Activated T-cell treated with anti-CD3 and anti-CD28 coated beads for 24 hours (primary cell): ENCODE results near the gene TAF5L.
A peak's percentile ranks its signal among the peaks of the same experiment; 100 is the strongest.
"Not testable (repeated sequence)": the region's sequence is repeated elsewhere in the genome, so short reads cannot be mapped to it uniquely, and the experiment has no call there.

ENCODE experiments used
- DNase-seq: peaks from one replicate; pipeline ENCODE4 v3.0.0-alpha.2; 2020; ENCODE audit warnings: low read depth

Gene TAF5L

DNA sequence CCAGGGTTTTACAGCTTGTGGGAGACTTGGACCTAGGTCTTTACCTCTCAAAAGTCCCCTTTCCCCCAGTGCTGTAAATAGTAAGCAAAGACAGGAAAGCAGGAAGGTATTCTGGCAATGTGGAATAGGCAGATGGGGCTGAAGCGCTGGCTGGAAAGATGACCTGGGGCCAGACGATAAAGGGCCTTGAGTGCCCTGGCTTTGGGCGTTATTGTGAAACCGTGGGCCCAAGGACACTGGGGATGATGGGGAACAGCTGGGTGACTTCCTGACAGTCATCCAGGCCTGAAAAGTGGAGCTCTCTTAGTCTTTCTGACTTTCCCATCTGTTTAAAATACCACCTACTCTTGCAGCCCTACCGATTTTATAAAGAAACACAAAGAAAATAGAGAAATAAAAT is 16.5 kb upstream of the TAF5L start:
- no peak for DNase-seq

DNA sequence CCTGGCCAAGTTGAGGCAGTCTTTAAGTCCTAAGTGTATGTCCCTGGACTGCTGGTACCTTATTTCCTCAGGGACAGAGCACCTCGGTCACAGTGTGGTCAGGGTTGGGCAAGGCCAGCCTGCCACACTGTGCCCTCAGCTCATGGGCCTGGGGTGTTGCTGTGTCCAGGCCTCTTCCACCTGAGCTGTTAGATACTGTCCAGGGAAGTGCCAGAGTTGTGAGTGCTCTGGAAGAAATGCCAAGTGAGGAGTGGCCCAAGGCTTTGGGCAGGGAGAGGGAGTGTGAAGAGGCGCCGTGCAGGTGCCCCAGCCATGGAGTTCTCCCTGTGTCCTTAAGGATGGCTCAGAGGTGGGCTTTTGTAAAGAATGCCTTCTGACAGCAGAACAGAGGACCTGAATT is 15.4 kb upstream of the TAF5L start:
- no peak for DNase-seq

- no peak for DNase-seq
These were observed 14.5 kb upstream of the TAF5L start for GRCh38 chr1:229640455-229640854.

DNA sequence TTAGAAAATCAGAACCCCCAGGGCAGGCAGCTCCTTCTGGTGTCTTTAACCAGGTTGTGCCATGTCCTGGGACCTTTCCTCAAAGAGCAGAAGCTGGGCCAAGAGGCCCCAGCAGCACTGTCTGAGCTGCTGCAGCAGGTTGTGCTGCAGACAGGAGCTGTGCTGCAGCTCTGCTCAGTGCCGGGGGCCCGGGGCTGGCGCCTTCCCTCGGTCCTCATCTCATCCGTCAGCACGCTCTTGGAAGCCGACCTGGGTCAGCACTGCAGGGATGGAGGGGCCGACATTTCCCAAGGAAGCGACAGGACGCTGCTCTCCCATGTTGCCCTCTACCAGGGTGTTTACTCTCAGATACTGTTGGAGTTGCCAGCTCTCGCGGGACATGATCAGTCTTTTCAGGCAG is 11.8 kb upstream of the TAF5L start:
- no peak for DNase-seq

- no peak for DNase-seq
These were observed 10.1 kb upstream of the TAF5L start for GRCh38 chr1:229636042-229636441.

GRCh38 chr1:229631966-229632365 is 6.0 kb upstream of the TAF5L start:
- DNase-seq, result no peak

DNA sequence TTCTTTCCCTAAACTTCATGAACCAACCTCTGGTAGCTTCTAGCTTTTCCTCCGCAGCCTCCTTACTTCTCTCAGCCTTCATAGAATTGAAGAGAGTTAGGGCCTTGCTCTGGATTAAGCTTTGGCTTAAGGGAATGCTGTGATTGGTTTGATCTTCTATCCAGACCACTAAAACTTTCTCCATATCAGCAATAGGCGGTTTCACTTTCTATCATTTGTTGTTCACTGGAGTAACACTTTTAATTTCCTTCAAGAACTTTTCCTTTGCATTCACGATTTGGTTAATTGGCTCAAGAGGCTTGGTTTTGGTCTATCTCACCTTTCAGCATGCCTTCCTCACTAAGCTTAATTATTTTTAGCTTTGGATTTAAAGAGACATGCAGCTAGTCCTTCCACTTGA is 5.2 kb upstream of the TAF5L start:
- no peak for DNase-seq

GRCh38 chr1:229629261-229629660 is 3.3 kb upstream of the TAF5L start:
- no peak for DNase-seq

DNA sequence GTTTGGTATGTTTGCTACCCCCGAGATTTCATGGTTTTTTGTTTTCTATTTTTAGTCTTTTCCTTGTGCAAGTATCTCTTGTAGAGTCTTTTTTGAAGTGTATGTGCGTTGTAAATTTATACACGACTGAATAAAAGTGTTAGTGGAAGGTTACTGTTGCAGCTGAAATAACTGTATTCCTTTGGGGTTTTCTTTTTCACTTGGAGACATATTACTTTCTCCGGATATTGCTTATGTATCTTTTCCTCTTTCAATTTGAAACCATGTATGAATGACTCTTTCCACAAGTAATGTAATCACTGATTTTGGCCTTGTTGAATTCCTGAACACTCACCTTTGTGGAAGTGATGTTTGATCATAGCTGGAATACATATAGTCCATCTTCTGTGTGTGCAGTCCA is 1.1 kb upstream of the TAF5L start:
- DNase-seq, result no peak

DNA sequence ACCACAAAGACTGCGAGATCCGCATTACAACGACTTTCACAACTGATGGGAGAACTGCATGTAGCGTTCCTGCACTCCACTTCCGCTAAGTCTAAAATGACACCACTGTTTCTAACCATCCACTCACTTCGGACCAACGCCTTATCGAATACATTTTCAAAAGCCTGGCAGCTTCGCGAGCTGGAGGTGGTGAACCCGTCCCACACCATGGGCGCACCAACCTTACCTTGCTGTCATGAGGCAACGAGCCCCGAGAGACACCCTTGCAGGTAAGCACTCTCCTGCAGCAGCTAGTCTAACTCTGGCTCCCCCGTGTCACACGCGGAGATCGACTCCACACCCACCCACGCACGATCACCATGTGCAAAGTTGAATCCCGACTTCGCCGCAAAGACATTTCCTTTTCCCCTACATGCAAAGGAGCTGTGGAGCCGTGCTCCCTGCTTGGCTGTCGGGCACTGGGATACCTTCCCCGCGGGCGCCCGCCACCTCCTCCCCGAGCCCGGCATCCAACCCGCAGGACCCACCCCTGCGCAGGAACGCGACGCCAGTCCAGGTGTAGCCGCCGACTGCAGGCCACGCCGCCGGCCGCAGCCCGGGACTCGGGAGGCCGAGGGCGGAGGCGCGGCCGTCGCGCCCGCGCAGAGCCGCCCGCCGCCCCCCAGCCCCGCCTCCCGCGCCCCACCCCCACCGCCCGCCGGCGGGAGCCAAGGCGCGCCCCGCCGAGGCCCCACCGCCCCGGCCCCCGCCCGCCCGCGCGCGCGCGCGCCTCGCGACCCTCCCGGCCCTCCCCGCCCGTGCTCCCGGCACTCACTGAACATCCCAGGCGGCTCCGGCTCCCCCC is 629 bp downstream of the TAF5L start:
- peak; percentile 47 for DNase-seq

DNA sequence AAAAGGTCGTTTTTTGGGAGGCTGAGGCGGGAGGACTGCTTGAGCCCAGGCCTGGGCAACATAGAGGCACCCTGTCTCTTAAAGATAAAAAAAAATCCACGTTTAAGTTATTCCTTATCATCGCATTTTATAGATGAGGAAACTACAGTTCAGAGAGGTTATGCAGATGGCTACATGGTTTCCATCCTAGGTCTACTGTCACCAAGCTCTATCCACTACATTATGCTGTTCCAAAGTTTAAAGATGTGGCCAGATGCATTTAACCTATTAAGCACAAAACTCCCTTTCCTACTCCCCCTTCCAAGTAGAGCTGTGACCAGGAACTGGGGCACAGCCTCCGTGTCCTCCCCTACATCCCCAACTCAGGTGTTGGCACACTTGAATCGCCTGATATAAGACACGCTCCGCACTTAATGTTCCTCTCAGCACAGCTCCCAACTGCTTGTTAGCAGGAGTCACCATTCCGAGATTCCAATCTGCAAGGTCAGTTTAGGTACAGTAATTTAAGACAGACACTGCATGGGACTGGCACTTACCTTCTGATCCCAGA is 1.3 kb downstream of the TAF5L start:
- no peak for DNase-seq

DNA sequence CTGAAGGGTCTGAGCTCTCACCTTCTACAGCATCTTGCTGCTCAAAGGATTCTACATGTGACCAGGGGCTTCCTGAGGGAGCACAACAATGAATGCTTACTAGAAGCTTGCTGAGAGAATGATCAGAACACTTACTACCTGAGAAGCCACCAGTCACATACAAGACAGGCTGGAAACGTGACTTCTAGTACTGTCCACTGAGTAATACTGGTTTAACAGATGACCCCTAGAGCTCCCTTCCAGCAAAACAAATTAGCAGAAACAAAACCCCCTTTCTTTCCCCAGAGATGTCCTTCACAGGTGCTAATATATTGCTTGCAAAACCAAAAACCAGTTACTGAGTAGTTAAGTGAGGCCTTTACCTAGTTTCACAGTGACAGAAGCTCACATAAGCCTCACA is 2.1 kb downstream of the TAF5L start:
- no peak for DNase-seq

DNA sequence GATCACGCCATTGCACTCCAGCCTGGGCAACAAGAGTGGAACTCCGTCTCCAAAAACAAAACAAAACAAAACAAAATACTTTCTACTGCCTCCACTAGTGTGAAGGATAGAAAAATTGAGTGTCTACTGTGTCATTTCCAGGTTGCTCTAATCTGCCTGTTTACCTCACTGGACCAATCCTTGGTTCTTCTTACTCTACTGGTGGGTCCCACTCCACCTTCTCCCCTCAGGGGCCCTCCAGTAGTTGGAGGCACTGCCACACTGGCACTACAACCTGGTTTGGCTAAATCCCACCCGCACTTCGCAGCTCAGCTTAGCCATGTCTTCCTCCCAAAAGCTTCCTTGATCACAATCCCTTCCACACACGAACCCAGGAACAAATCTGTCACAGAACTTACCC is 2.7 kb downstream of the TAF5L start:
- DNase-seq, result no peak

- DNase-seq, result not testable (repeated sequence)
These were observed 3.2 kb downstream of the TAF5L start for GRCh38 chr1:229622641-229623120.

- no peak for DNase-seq
These were observed 4.3 kb downstream of the TAF5L start for GRCh38 chr1:229621663-229622062.

DNA sequence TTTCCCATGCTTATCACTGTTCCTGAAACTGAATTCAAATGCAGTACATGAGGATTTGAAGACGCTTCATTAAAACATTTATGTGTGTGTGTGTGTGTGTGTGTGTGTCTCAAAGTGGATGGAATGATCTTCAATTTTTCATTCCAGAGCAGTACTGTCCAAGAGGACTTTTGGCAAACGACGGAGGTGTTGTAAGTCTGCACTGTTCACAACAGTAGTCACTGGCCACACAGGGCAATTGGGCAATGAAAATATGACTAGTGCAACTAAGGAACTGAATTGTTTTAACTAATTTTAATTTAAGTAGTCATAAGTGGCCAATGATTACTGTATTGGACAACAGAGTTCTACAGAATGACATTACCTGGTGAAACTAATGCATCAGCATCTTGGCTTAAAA is 5.0 kb downstream of the TAF5L start:
- DNase-seq, result no peak

GRCh38 chr1:229619614-229620013 is 6.3 kb downstream of the TAF5L start:
- DNase-seq, result no peak

DNA sequence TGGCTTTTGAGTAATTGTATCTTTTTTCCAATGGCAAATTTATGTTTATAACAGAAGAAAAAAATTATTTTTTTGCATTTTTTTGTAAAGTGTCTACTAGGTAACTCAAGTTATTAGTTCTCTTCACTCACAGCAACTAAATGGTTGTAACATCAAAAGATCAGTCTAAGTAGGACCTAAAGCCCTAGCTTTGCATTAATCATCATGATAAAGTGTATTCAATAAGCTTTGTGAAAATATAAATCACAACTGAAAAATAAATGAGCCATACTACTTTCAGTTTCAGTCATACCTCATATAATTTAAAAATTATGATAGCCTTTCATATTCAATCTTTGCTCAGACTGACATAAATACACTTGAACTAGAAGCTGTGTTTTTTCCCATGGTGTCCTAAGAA is 6.9 kb downstream of the TAF5L start:
- DNase-seq, result no peak

GRCh38 chr1:229617351-229618100 is 8.4 kb downstream of the TAF5L start:
- no peak for DNase-seq

- DNase-seq, result no peak
These were observed 11.2 kb downstream of the TAF5L start for GRCh38 chr1:229614701-229615100.

GRCh38 chr1:229613938-229614337 is 12.0 kb downstream of the TAF5L start:
- no peak for DNase-seq

- DNase-seq, result no peak
These were observed 17.3 kb downstream of the TAF5L start for GRCh38 chr1:229608590-229608989.

DNA sequence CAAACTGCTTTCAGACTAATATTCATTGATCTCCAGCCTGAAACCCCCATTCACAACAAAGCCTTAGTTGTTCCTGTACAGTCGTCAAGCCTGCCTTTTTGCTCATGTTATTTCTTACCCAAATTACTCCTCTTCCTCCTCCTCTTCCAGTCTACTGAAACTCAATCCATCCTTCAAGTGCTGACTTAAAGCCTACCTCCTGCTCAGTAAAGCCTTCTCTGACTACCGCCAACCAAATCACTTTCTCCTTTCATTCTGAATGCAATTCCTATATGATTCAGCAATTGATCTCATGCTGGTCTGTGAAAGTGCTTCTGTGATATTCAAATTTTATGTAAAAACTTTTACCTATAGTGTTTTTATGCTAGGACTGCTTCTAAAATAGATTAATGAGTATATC is 18.6 kb downstream of the TAF5L start:
- DNase-seq, result no peak
